K562 (cell line): ENCODE results near the gene NUDT5. TPM values are rescaled to one million over a fixed set of nuclear protein-coding genes. Genes with fewer than 3 reads are reported as not detected.

ENCODE experiments used
- ATAC-seq: fragments of 200-7000 bp; cut with Tn5 transposase; 3 replicates; pipeline ENCODE4 v1.9.1; 2020; ENCODE audit warnings: moderate library complexity
- BruUV-seq: library from RNA; stranded (reverse); fragments of 400-500 nt; replicated peaks from 2 replicates; lab custom pipeline; 2021; lab: Mats Ljungman, UMichigan
- CTCF ChIA-PET: fragments of 300-600 bp; formaldehyde crosslinking; extraction: SDS; loops from one replicate; lab custom pipeline; 2021; ENCODE audit warnings: low intra/inter-chr PET ratio; lab: Yijun Ruan, JAX
- POLR2A ChIA-PET: fragments of 300-600, 350-650 bp; sonication (Branson Sonifier 250); formaldehyde crosslinking; extraction: SDS; loops from one replicate; lab custom pipeline; 2021; ENCODE audit warnings: antibody characterized with exemption, inconsistent platforms; lab: Yijun Ruan, JAX
- DNase-seq, 4 experiments: peaks; one replicate each; pipeline versions ENCODE4 v3.0.0 to v3.0.0-alpha.2; 2011 to 2018; ENCODE audit warnings: low spot score in 3 of 4, mixed read lengths in 3 of 4; ENCODE audit errors: extremely low read depth in 1 of 4
- FAIRE-seq: peaks from 2 replicates; lab custom pipeline; 2011; peaks lifted over from hg19 to GRCh38; lab: Jason Lieb, UNC
- H2AFZ ChIP-seq: 2 replicates; pipeline ENCODE4 v1.6.0; 2011; ENCODE audit warnings: low read depth, low read length, control low read depth, inconsistent platforms
- H3K27ac ChIP-seq: fragments of 200-600 bp; 3 replicates; pipeline ENCODE4 v1.8.0; 2011; ENCODE audit warnings: low read depth, mild to moderate bottlenecking, control low read depth, inconsistent platforms, low read length, moderate library complexity, mixed read lengths; ENCODE audit errors: extremely low read depth
- H3K27me3 ChIP-seq, 2 experiments: fragments of 300-600 bp in 1 of 2; 2 replicates in 1 of 2; 3 replicates in 1 of 2; pipeline versions ENCODE4 v1.6.0 to v1.8.0; 2011; ENCODE audit warnings: inconsistent platforms in 2 of 2, low read length in 2 of 2, mild to moderate bottlenecking in 1 of 2, mixed read lengths in 1 of 2, moderate library complexity in 1 of 2; ENCODE audit not compliant: control insufficient read depth in 2 of 2, insufficient read depth in 2 of 2
- H3K36me3 ChIP-seq: fragments of 300-600 bp; 3 replicates; pipeline ENCODE4 v1.8.0; 2011; ENCODE audit warnings: mild to moderate bottlenecking, low read length, inconsistent platforms; ENCODE audit not compliant: control insufficient read depth, insufficient read depth
- H3K4me1 ChIP-seq, 2 experiments: fragments of 200-600 bp in 1 of 2; replicated peaks in 1 of 2; 2 replicates in 1 of 2; 3 replicates in 1 of 2; pipeline versions ENCODE4 v1.5.1 to v1.8.0; 2011; ENCODE audit warnings: inconsistent platforms in 2 of 2, low read length in 2 of 2, mild to moderate bottlenecking in 1 of 2, mixed read lengths in 1 of 2, moderate library complexity in 1 of 2; ENCODE audit not compliant: control insufficient read depth in 2 of 2, insufficient read depth in 2 of 2
- H3K4me2 ChIP-seq: 2 replicates; pipeline ENCODE4 v1.6.1; 2011; ENCODE audit warnings: low read length, control low read depth, inconsistent platforms, mixed read lengths; ENCODE audit not compliant: insufficient read depth
- H3K4me3 ChIP-seq: fragments of 200-600 bp; sonication (generic), shearing (Covaris generic); 2 replicates; pipeline ENCODE4 v1.5.1; 2016; ENCODE audit warnings: control low read depth, inconsistent platforms
- H3K79me2 ChIP-seq: fragments of 200-600 bp; 3 replicates; pipeline ENCODE4 v1.8.0; 2011; ENCODE audit warnings: low read length, inconsistent platforms; ENCODE audit not compliant: control insufficient read depth, insufficient read depth
- H3K9ac ChIP-seq, 2 experiments: 2 replicates each; pipeline versions ENCODE4 v1.6.0 to v1.6.1; 2011; ENCODE audit warnings: low read depth in 2 of 2, low read length in 2 of 2, control low read depth in 1 of 2, inconsistent platforms in 1 of 2, mild to moderate bottlenecking in 1 of 2, mixed read lengths in 1 of 2; ENCODE audit not compliant: insufficient read depth in 1 of 2
- H3K9me1 ChIP-seq: one replicate; pipeline ENCODE4 v1.6.0; 2011; ENCODE audit warnings: inconsistent platforms, mild to moderate bottlenecking, low read length, moderate library complexity; ENCODE audit not compliant: control insufficient read depth, insufficient read depth
- H3K9me3 ChIP-seq: replicated peaks from 2 replicates; pipeline ENCODE4 v1.5.1; 2011; ENCODE audit warnings: low read depth, low read length, inconsistent platforms; ENCODE audit not compliant: control insufficient read depth, insufficient read depth
- H4K20me1 ChIP-seq: replicated peaks from 2 replicates; pipeline ENCODE4 v1.6.1; 2011; ENCODE audit warnings: low read length, inconsistent platforms, mixed read lengths; ENCODE audit not compliant: control insufficient read depth, insufficient read depth
- HDAC6 ChIP-seq: IDR thresholded peaks from 2 replicates; pipeline ENCODE4 v1.6.1; 2012; ENCODE audit warnings: low read depth, mild to moderate bottlenecking, control low read depth, inconsistent platforms, low read length, moderate library complexity
- HMGN3 ChIP-seq: IDR thresholded peaks from 2 replicates; pipeline ENCODE4 v1.6.1; 2011; ENCODE audit warnings: borderline replicate concordance, low read depth, mild to moderate bottlenecking, mixed read lengths, low read length; ENCODE audit not compliant: insufficient read length; ENCODE audit errors: extremely low read depth
- IRF2 ChIP-seq: sonication (generic); formaldehyde crosslinking; IDR thresholded peaks from 2 replicates; pipeline ENCODE4 v1.8.1; 2022; ENCODE audit warnings: mild to moderate bottlenecking, missing genetic modification reagents
- PTRF ChIP-seq: fragments of 450-650 bp; IDR thresholded peaks from 2 replicates; pipeline ENCODE4 v1.6.1; 2016; ENCODE audit warnings: mild to moderate bottlenecking, missing genetic modification characterization, missing compliant biosample characterization
- TEAD4 ChIP-seq, 2 experiments: sonication (generic) in 1 of 2; formaldehyde crosslinking in 1 of 2; IDR thresholded peaks; 2 replicates each; pipeline versions ENCODE4 v1.6.1 to v1.8.0; 2012 to 2022; ENCODE audit warnings: borderline replicate concordance in 1 of 2, inconsistent platforms in 1 of 2, low read length in 1 of 2, mild to moderate bottlenecking in 1 of 2, missing genetic modification reagents in 1 of 2
- THRAP3 ChIP-seq: fragments of 450-650 bp; IDR thresholded peaks from 2 replicates; pipeline ENCODE4 v1.6.1; 2016; ENCODE audit warnings: mild to moderate bottlenecking, inconsistent platforms, borderline replicate concordance
- WHSC1 ChIP-seq: IDR thresholded peaks from one replicate; pipeline ENCODE4 v1.6.1; 2012; ENCODE audit warnings: low read length, control low read depth, inconsistent platforms
- YBX1 ChIP-seq: fragments of 450-650 bp; IDR thresholded peaks from 2 replicates; pipeline ENCODE4 v1.7.1; 2016; ENCODE audit warnings: mild to moderate bottlenecking
- ZBTB43 ChIP-seq: sonication (generic); formaldehyde crosslinking; IDR thresholded peaks from 2 replicates; pipeline ENCODE4 v1.8.0; 2023; ENCODE audit warnings: mild to moderate bottlenecking, missing genetic modification reagents
- ZFP30 ChIP-seq: fragments of 250-450 bp; sonication (Bioruptor Pico); IDR thresholded peaks from 2 replicates; pipeline ENCODE4 v1.8.0; 2022; ENCODE audit warnings: moderate library complexity, mild to moderate bottlenecking, inconsistent platforms, borderline replicate concordance
- ZKSCAN8 ChIP-seq: fragments of 200-800 bp; sonication (Bioruptor generic); IDR thresholded peaks from 2 replicates; pipeline ENCODE4 v1.6.1; 2016; ENCODE audit warnings: missing genetic modification characterization, missing compliant biosample characterization
- ZNF384 ChIP-seq: IDR thresholded peaks from 2 replicates; pipeline ENCODE4 v1.6.1; 2012; ENCODE audit warnings: low read depth, low read length, improper control_type of control experiment
- ZNF77 ChIP-seq: fragments of 250-450 bp; sonication (Bioruptor Pico); IDR thresholded peaks from 2 replicates; pipeline ENCODE4 v1.5.0; 2020
- ZNF778 ChIP-seq: fragments of 450-650 bp; formaldehyde crosslinking; IDR thresholded peaks from 2 replicates; pipeline ENCODE4 v1.4.0; 2020; ENCODE audit warnings: mild to moderate bottlenecking, moderate library complexity
- WGBS: fragments of 100-300 bp; shearing (Covaris generic); methylation state at CpG from one replicate; pipeline ENCODE4 v1.1.6; 2016; ENCODE audit warnings: low coverage, mixed read lengths; ENCODE audit not compliant: insufficient coverage; ENCODE audit errors: missing lambda C conversion rate; 5-methylcytosine and 5-hydroxymethylcytosine counted together
- in situ Hi-C: fragments of 300-500 bp; cut with MboI; formaldehyde crosslinking; loops from 4 replicates; pipeline ENCODE4 v1.15.0; 2018; ENCODE audit warnings: inconsistent platforms, mixed read lengths
- intact Hi-C: fragments of 100-400 bp; cut with micrococcal nuclease; formaldehyde crosslinking; loops from 2 replicates; pipeline ENCODE4 v1.14.2; 2022
- polyA plus RNA-seq, 8 experiments: library from polyadenylated mRNA; depleted of rRNA in 4 of 8; stranded (reverse) in 5 of 8; unstranded in 3 of 8; fragments of >200 nt; fragmentation: Nextera tagmentation in 2 of 8; fragmentation: Illumina TruSeq in 1 of 8; extraction: Ambion mirVana in 2 of 8; extraction: Trizol in 1 of 8; gene quantifications; 2 replicates each; pipeline versions ENCODE4 v1.2.1 to v1.2.3, GENCODE V29; 2011 to 2014; ENCODE audit warnings: inconsistent platforms in 1 of 8, missing spikeins in 1 of 8
- total RNA-seq, 7 experiments: library from RNA; depleted of rRNA in 6 of 7; stranded (reverse); fragments of >200 nt in 6 of 7; fragmentation: Illumina TruSeq in 2 of 7; extraction: Trizol in 2 of 7; gene quantifications; 2 replicates each; pipeline versions ENCODE4 v1.2.1 to v1.2.3, GENCODE V29; 2011 to 2021; ENCODE audit warnings: low replicate concordance in 1 of 7

The NUDT5 gene
- total and polyA plus RNA-seq, 9 of the 15 experiments (the other 6 are each of a cell fraction or from before 2014, with no cell fraction given), result 87.7 to 422 (median 186) TPM

- no peak for TF ChIP-seq ZBTB43 (CRISPR knock-in tag)
- TF ChIP-seq ZFP30 (CRISPR knock-in tag), result no peak
- TF ChIP-seq ZNF77 (CRISPR knock-in tag), result no peak
Observed at GRCh38 chr10:12180221-12180974, 15.3 kb downstream of the NUDT5 start (continued).

GRCh38 chr10:12179606-12180170 is 16.0 kb downstream of the NUDT5 start:
- Histone ChIP-seq H3K9me1 (no peaks in the 10 kb centered on the region), H2AFZ (no peak overlapping the region), H3K4me1 (no peaks in the 10 kb centered on the region), H3K36me3 (peaks cover 78% of the 10 kb centered on the region; the same call in 2 of the 3 replicates), H3K27ac (no peak overlapping the region), H4K20me1 (no peaks in the 10 kb centered on the region), H3K4me2 (no peak overlapping the region), H3K9ac (no peak overlapping the region), H3K79me2 (no peaks in the 10 kb centered on the region), H3K9me3 (no peaks in the 10 kb centered on the region), H3K27me3 (no peaks in the 10 kb centered on the region), H3K4me3 (no peak overlapping the region)
- POLR2A ChIA-PET, result interaction anchor here (1.3 to 1.8 kb wide), 2 partner anchors 13 to 16 kb away, joined by 4 to 11 read pairs; partner anchors contain the start of genes CDC123 and NUDT5
- whole genome bisulfite sequencing, result 93% methylated on average over 4 of the region's 4 CpGs
- TF ChIP-seq ZKSCAN8 (CRISPR knock-in tag), result no peak
- no peak for TF ChIP-seq ZNF778 (CRISPR knock-in tag)
- TF ChIP-seq PTRF (tag), result no peak
- TF ChIP-seq TEAD4 (IDR thresholded peaks at IDR 0.05; ENCODE audit: low read length), result no peak
- no peak for TF ChIP-seq TEAD4 (CRISPR knock-in tag; IDR thresholded peaks at IDR 0.05; ENCODE audit: borderline replicate concordance)
- TF ChIP-seq ZNF384, result no peak
- TF ChIP-seq IRF2 (CRISPR knock-in tag), result no peak
- TF ChIP-seq HDAC6, result no peak
- TF ChIP-seq WHSC1, result no peak
- no peak for TF ChIP-seq THRAP3
- TF ChIP-seq YBX1, result no peak
- TF ChIP-seq HMGN3, result no peak
- intact Hi-C loops (no loop called here), in situ Hi-C loops (no loop called here)
- no TSS peak for BruUV-seq
- FAIRE-seq, result no peak
- no peak for DNase-seq
- CTCF ChIA-PET, result no interaction called here
- ATAC-seq, result no peak
